ENCODE measurements around the gene CACNA1C. TPM values are rescaled to one million over a fixed set of nuclear protein-coding genes. Genes with fewer than 3 reads are reported as not detected.
"Not testable (repeated sequence)": the region's sequence is repeated elsewhere in the genome, so short reads cannot be mapped to it uniquely, and the experiment has no call there.

The CACNA1C gene
- total RNA-seq, 8 experiments from 2014 or later: 0.97 to 36.4 (median 5.1) TPM

GRCh38 chr12:2679068-2679815 is 626.5 kb downstream of the CACNA1C start:
- ATAC-seq (replicated peaks in 6 of 8): no peak
- Histone ChIP-seq H3K27ac (no peak overlapping the region), H3K4me3 (no peak overlapping the region), H3K4me1 (replicated peaks in 1 of 2) (no peaks in the 10 kb centered on the region)
- in situ Hi-C loops (cut with MboI; ENCODE audit: low pct_unique_long_range_greater_than_20kb in 2 of 9, low sequenced_read_pairs in 9 of 9, unreplicated experiment in 9 of 9): loop anchor here in 1 of 9 experiments (25.0 kb wide), 1 partner anchor 108 kb away; the partner anchor contains the start of gene FKBP4
- 17 to 100% (median 83%) methylated on average over 1 to 4 of the region's 33 CpGs; no CpG with 5 or more reads in 5 of the 10 experiments for WGBS, 10 experiments

- no peaks in the 10 kb centered on the region for H3K4me1 ChIP-seq (replicated peaks in 1 of 2)
- in situ Hi-C loops (cut with MboI; ENCODE audit: low pct_unique_long_range_greater_than_20kb in 2 of 9, low sequenced_read_pairs in 9 of 9, unreplicated experiment in 9 of 9): loop anchor here in 1 of 9 experiments (25.0 kb wide), 1 partner anchor 107 kb away; the partner anchor contains the start of gene FKBP4
- WGBS, 10 experiments: 48 to 85% (median 75%) methylated on average over 1 to 6 of the region's 18 CpGs; no CpG with 5 or more reads in 4 of the 10 experiments
- H3K27ac ChIP-seq: no peak overlapping the region
- no peak overlapping the region for H3K4me3 ChIP-seq
- ATAC-seq (replicated peaks in 6 of 8): peak in 4 of 8 experiments; percentile 16 to 57 (median 40)
Measured at GRCh38 chr12:2679816-2680675, 627.3 kb downstream of the CACNA1C start.

- in situ Hi-C loops (cut with MboI; ENCODE audit: low pct_unique_long_range_greater_than_20kb in 2 of 9, low sequenced_read_pairs in 9 of 9, unreplicated experiment in 9 of 9): loop anchor here in 1 of 9 experiments (25.0 kb wide), 1 partner anchor 107 kb away; the partner anchor contains the start of gene FKBP4
- WGBS, 10 experiments: 33 to 100% (median 72%) methylated on average over 1 to 3 of the region's 3 CpGs; no CpG with 5 or more reads in 5 of the 10 experiments
- no peak for ATAC-seq (replicated peaks in 6 of 8)
- H3K4me1 ChIP-seq (replicated peaks in 1 of 2): no peaks in the 10 kb centered on the region
- no peak overlapping the region for H3K27ac ChIP-seq
- H3K4me3 ChIP-seq: no peak overlapping the region
Measured at GRCh38 chr12:2680676-2681039, 627.9 kb downstream of the CACNA1C start.

- Histone ChIP-seq H3K4me3 (no peak overlapping the region), H3K27ac (no peak overlapping the region), H3K4me1 (replicated peaks in 1 of 2) (no peaks in the 10 kb centered on the region)
- in situ Hi-C loops (cut with MboI; ENCODE audit: low pct_unique_long_range_greater_than_20kb in 2 of 9, low sequenced_read_pairs in 9 of 9, unreplicated experiment in 9 of 9): loop anchor here in 1 of 9 experiments (25.0 kb wide), 1 partner anchor 106 kb away; the partner anchor contains the start of gene FKBP4
- WGBS, 10 experiments: 30 to 80% (median 71%) methylated on average over 1 to 4 of the region's 12 CpGs; no CpG with 5 or more reads in 6 of the 10 experiments
- ATAC-seq (replicated peaks in 6 of 8): no peak
Measured at GRCh38 chr12:2681450-2682205, 628.8 kb downstream of the CACNA1C start.

GRCh38 chr12:2682296-2683251 is 629.8 kb downstream of the CACNA1C start:
- in situ Hi-C loops (cut with MboI; ENCODE audit: low pct_unique_long_range_greater_than_20kb in 2 of 9, low sequenced_read_pairs in 9 of 9, unreplicated experiment in 9 of 9): loop anchor here in 1 of 9 experiments (25.0 kb wide), 1 partner anchor 105 kb away; the partner anchor contains the start of gene FKBP4
- peak; percentile 25 to 90 (median 76) for ATAC-seq (replicated peaks in 6 of 8)
- no peaks in the 10 kb centered on the region for H3K4me1 ChIP-seq (replicated peaks in 1 of 2)
- H3K4me3 ChIP-seq: no peak overlapping the region
- H3K27ac ChIP-seq: no peak overlapping the region
- 38 to 100% (median 72%) methylated on average over 1 to 6 of the region's 10 CpGs; no CpG with 5 or more reads in 2 of the 10 experiments for WGBS, 10 experiments

GRCh38 chr12:2683283-2684025 is 630.7 kb downstream of the CACNA1C start:
- in situ Hi-C loops (cut with MboI; ENCODE audit: low pct_unique_long_range_greater_than_20kb in 2 of 9, low sequenced_read_pairs in 9 of 9, unreplicated experiment in 9 of 9): loop anchor here in 1 of 9 experiments (25.0 kb wide), 1 partner anchor 104 kb away; the partner anchor contains the start of gene FKBP4
- Histone ChIP-seq H3K4me3 (no peak overlapping the region), H3K27ac (no peak overlapping the region), H3K4me1 (replicated peaks in 1 of 2) (no peaks in the 10 kb centered on the region)
- peak in 6 of 8 experiments; percentile 20 to 85 (median 48) for ATAC-seq (replicated peaks in 6 of 8)
- WGBS, 10 experiments: 30 to 100% (median 67%) methylated on average over 1 to 3 of the region's 12 CpGs; no CpG with 5 or more reads in 1 of the 10 experiments

GRCh38 chr12:2684026-2684325 is 631.2 kb downstream of the CACNA1C start:
- WGBS, 10 experiments: 40 to 100% (median 91%) methylated on average over 1 to 5 of the region's 6 CpGs; no CpG with 5 or more reads in 1 of the 10 experiments
- not testable (repeated sequence) for ATAC-seq (replicated peaks in 6 of 8); H3K4me1 ChIP-seq (replicated peaks in 1 of 2); H3K27ac ChIP-seq; H3K4me3 ChIP-seq
- in situ Hi-C loops (cut with MboI; ENCODE audit: low pct_unique_long_range_greater_than_20kb in 2 of 9, low sequenced_read_pairs in 9 of 9, unreplicated experiment in 9 of 9): loop anchor here in 1 of 9 experiments (25.0 kb wide), 1 partner anchor 103 kb away; the partner anchor contains the start of gene FKBP4

- in situ Hi-C loops (cut with MboI; ENCODE audit: low pct_unique_long_range_greater_than_20kb in 2 of 9, low sequenced_read_pairs in 9 of 9, unreplicated experiment in 9 of 9): loop anchor here in 1 of 9 experiments (25.0 kb wide), 1 partner anchor 102 kb away; the partner anchor contains the start of gene FKBP4
- 80 to 90% methylated on average over 1 to 10 of the region's 20 CpGs; no CpG with 5 or more reads in 8 of the 10 experiments for WGBS, 10 experiments
Measured at GRCh38 chr12:2685620-2686279, 633.0 kb downstream of the CACNA1C start.

GRCh38 chr12:2686280-2686646 is 633.5 kb downstream of the CACNA1C start:
- in situ Hi-C loops (cut with MboI; ENCODE audit: low pct_unique_long_range_greater_than_20kb in 2 of 9, low sequenced_read_pairs in 9 of 9, unreplicated experiment in 9 of 9): loop anchor here in 1 of 9 experiments (25.0 kb wide), 1 partner anchor 101 kb away; the partner anchor contains the start of gene FKBP4
- H3K4me3 ChIP-seq: no peak overlapping the region
- ATAC-seq (replicated peaks in 6 of 8): no peak
- WGBS, 10 experiments: 80 to 100% (median 100%) methylated on average over 1 to 2 of the region's 5 CpGs; no CpG with 5 or more reads in 5 of the 10 experiments
- H3K27ac ChIP-seq: no peak overlapping the region
- H3K4me1 ChIP-seq (replicated peaks in 1 of 2): no peaks in the 10 kb centered on the region

More at GRCh38 chr12:2685620-2686279, 633.0 kb downstream of the CACNA1C start:
- ATAC-seq (replicated peaks in 6 of 8); H3K4me1 ChIP-seq (replicated peaks in 1 of 2); H3K4me3 ChIP-seq; H3K27ac ChIP-seq: not testable (repeated sequence)

- in situ Hi-C loops (cut with MboI; ENCODE audit: low pct_unique_long_range_greater_than_20kb in 2 of 9, low sequenced_read_pairs in 9 of 9, unreplicated experiment in 9 of 9): loop anchor here in 1 of 9 experiments (25.0 kb wide), 1 partner anchor 100 kb away; the partner anchor contains the start of gene FKBP4
- Histone ChIP-seq H3K4me1 (replicated peaks in 1 of 2) (no peaks in the 10 kb centered on the region), H3K4me3 (no peak overlapping the region), H3K27ac (no peak overlapping the region)
- WGBS, 10 experiments: 72 to 100% (median 88%) methylated on average over 1 to 5 of the region's 5 CpGs; no CpG with 5 or more reads in 5 of the 10 experiments
- no peak for ATAC-seq (replicated peaks in 6 of 8)
Measured at GRCh38 chr12:2687058-2687457, 634.3 kb downstream of the CACNA1C start.
